HepG2 (cell line): ENCODE measurements around the gene PRADC1. TPM values are rescaled to one million over a fixed set of nuclear protein-coding genes. Genes with fewer than 3 reads are reported as not detected.

Experiments used
- ATF5 ChIP-seq: sonication (generic); formaldehyde crosslinking; IDR thresholded peaks from 2 replicates; pipeline ENCODE4 v1.4.0; 2020; ENCODE audit warnings: mild to moderate bottlenecking, low read depth, missing genetic modification reagents
- E2F1 ChIP-seq: sonication (generic); formaldehyde crosslinking; IDR thresholded peaks from 2 replicates; pipeline ENCODE4 v1.5.0; 2020; ENCODE audit warnings: missing genetic modification reagents
- GABPB1 ChIP-seq: IDR thresholded peaks from 2 replicates; pipeline ENCODE4 v1.6.1; 2016; ENCODE audit warnings: mild to moderate bottlenecking, missing genetic modification reagents, moderate library complexity, missing compliant biosample characterization
- GMEB2 ChIP-seq: IDR thresholded peaks from 2 replicates; pipeline ENCODE4 v1.6.1; 2016; ENCODE audit warnings: missing biosample characterization, missing genetic modification reagents, low read depth
- PRMT3 ChIP-seq: sonication (generic); formaldehyde crosslinking; IDR thresholded peaks from 2 replicates; pipeline ENCODE4 v1.8.1; 2022; ENCODE audit warnings: low read depth, mild to moderate bottlenecking, moderate library complexity, missing genetic modification reagents, borderline replicate concordance
- SKIL ChIP-seq: sonication (generic); formaldehyde crosslinking; IDR thresholded peaks from 2 replicates; pipeline ENCODE4 v1.8.0; 2022; ENCODE audit warnings: missing genetic modification reagents, mild to moderate bottlenecking, moderate library complexity, borderline replicate concordance
- TBL1XR1 ChIP-seq: fragments of 150-350 bp; IDR thresholded peaks from 2 replicates; pipeline ENCODE4 v1.6.1; 2014; ENCODE audit warnings: borderline replicate concordance, low read length; ENCODE audit not compliant: partially characterized antibody
- ZBTB49 ChIP-seq: sonication (generic); formaldehyde crosslinking; IDR thresholded peaks from 2 replicates; pipeline ENCODE4 v1.4.0; 2020; ENCODE audit warnings: missing genetic modification reagents, borderline replicate concordance
- ZBTB7B ChIP-seq: sonication (generic); formaldehyde crosslinking; IDR thresholded peaks from 2 replicates; pipeline ENCODE4 v1.4.0; 2020; ENCODE audit warnings: missing genetic modification reagents
- ZBTB8A ChIP-seq: sonication (generic); formaldehyde crosslinking; IDR thresholded peaks from 2 replicates; pipeline ENCODE4 v1.4.0; 2020; ENCODE audit warnings: mild to moderate bottlenecking, low read depth, missing genetic modification reagents, borderline replicate concordance
- ZFP90 ChIP-seq: sonication (generic); formaldehyde crosslinking; IDR thresholded peaks from 2 replicates; pipeline ENCODE4 v1.8.0; 2022; ENCODE audit warnings: missing genetic modification reagents, mild to moderate bottlenecking, inconsistent platforms, borderline replicate concordance
- ZNF138 ChIP-seq: sonication (generic); formaldehyde crosslinking; IDR thresholded peaks from 2 replicates; pipeline ENCODE4 v1.5.0; 2020; ENCODE audit warnings: mild to moderate bottlenecking, low read depth, missing genetic modification reagents
- ZNF441 ChIP-seq: sonication (generic); formaldehyde crosslinking; IDR thresholded peaks from 2 replicates; pipeline ENCODE4 v1.7.0; 2021; ENCODE audit warnings: missing genetic modification reagents, borderline replicate concordance
- ZNF576 ChIP-seq: sonication (generic); formaldehyde crosslinking; IDR thresholded peaks from 2 replicates; pipeline ENCODE4 v1.4.0; 2020; ENCODE audit warnings: mild to moderate bottlenecking, missing genetic modification reagents
- ZNF691 ChIP-seq: sonication (generic); formaldehyde crosslinking; IDR thresholded peaks from 2 replicates; pipeline ENCODE4 v1.4.0; 2020; ENCODE audit warnings: missing genetic modification reagents, low read depth, mild to moderate bottlenecking, borderline replicate concordance
- ZNF703 ChIP-seq: sonication (generic); formaldehyde crosslinking; IDR thresholded peaks from 2 replicates; pipeline ENCODE4 v1.5.1; 2020; ENCODE audit warnings: missing genetic modification reagents, mild to moderate bottlenecking, moderate library complexity, borderline replicate concordance
- ZNF713 ChIP-seq: sonication (generic); formaldehyde crosslinking; IDR thresholded peaks from 2 replicates; pipeline ENCODE4 v1.4.0; 2020; ENCODE audit warnings: mild to moderate bottlenecking, missing genetic modification reagents
- polyA plus RNA-seq, 8 experiments: library from polyadenylated mRNA; depleted of rRNA in 3 of 8; stranded (reverse) in 7 of 8; unstranded in 1 of 8; fragments of >200 nt; fragmentation: Illumina TruSeq in 4 of 8; extraction: Trizol in 4 of 8; gene quantifications; 2 replicates each; pipeline versions ENCODE4 v1.2.1 to v1.2.3, GENCODE V29; 2011 to 2016; ENCODE audit warnings: low read depth in 4 of 8, missing spikeins in 1 of 8, mixed read lengths in 1 of 8; ENCODE audit not compliant: insufficient read depth in 1 of 8
- total RNA-seq, 5 experiments: library from RNA; depleted of rRNA; stranded (reverse); fragments of >200 nt; fragmentation: Illumina TruSeq; extraction: Trizol; gene quantifications; 2 replicates each; pipeline ENCODE4 v1.2.3, GENCODE V29; 2016; ENCODE audit warnings: low read depth in 1 of 5

The PRADC1 gene
- total and polyA plus RNA-seq, 2 of the 13 experiments (the other 11 are each of a cell fraction or from before 2014, with no cell fraction given): 12.1 to 37.2 TPM

GRCh38 chr2:73214120-73215035, 18.7 kb downstream of the PRADC1 start, which contains the start of gene SMYD5 (continued):
- TF ChIP-seq ZBTB49 (CRISPR knock-in tag) (no peak), ZBTB7B (CRISPR knock-in tag) (peak; percentile 84), ZNF703 (CRISPR knock-in tag) (no peak), ZFP90 (CRISPR knock-in tag) (peak; percentile 76; the same call in 1 of the 2 replicates), E2F1 (no peak; the same call in 1 of the 2 replicates), ATF5 (CRISPR knock-in tag) (0 out of 2 replicates have a peak, but pooled peaks have one; percentile 37), TBL1XR1 (peak; percentile 23), ZNF576 (CRISPR knock-in tag) (no peak), ZNF138 (0 out of 2 replicates have a peak, but pooled peaks have one; percentile 40), ZNF713 (CRISPR knock-in tag) (peak; percentile 85; the same call in 1 of the 2 replicates), GMEB2 (CRISPR knock-in tag) (no peak; the same call in 1 of the 2 replicates), PRMT3 (CRISPR knock-in tag) (0 out of 2 replicates have a peak, but pooled peaks have one; percentile 50), SKIL (CRISPR knock-in tag) (peak; percentile 26; the same call in 1 of the 2 replicates), GABPB1 (CRISPR knock-in tag) (peak; percentile 88), ZNF441 (CRISPR knock-in tag) (peak; percentile 69; the same call in 1 of the 2 replicates), ZNF691 (CRISPR knock-in tag) (no peak), ZBTB8A (CRISPR knock-in tag) (no peak; the same call in 1 of the 2 replicates)
